ENCODE results near the gene IL31RA. TPM values are rescaled to one million over a fixed set of nuclear protein-coding genes. Genes with fewer than 3 reads are reported as not detected.
A peak's percentile ranks its signal among the peaks of the same experiment; 100 is the strongest.

The IL31RA gene
- total RNA-seq, 4 donors from 2014 or later = 0.30 to 3.1 (median 1.3) TPM

DNA sequence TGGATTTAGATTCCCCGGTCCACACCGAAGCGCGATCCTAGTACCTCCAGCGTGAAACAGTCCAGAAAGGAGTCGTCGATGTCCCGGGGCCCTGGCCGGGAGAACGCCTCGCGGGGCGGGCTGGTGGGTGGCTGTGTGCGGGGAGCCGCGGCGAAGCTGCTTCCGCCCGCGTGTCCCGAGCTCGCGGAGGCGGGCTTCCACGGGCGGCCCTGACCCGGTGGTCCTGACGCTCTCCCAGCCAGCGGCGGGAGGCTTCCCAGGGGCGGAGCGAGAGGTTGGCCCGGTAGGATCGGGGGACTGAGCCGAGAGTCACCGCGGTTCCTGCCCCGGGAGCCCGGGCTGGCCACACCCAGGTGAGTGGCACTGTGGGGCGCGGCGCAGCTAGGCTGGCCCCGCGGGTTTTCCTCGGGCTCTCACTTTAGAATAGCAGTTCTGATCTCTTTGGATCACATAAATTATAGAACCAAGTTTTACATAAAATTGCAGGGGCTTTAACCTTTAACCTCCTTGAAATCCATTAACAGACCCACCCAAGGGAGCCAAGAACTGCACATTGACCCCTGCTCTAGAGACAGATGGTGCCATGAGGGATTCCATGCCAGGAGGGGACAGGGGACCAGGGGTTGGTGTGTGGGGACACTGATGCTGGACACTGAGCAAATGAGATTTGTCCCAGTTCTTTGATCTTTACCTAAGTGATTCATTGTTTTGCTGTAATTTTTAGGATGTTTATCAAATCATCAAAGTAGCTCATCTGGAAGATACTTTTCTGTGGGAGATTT is 29.2 kb upstream of the IL31RA start:
- DNase-seq (ENCODE audit: low spot score in 2 of 2) = no peak
- intact Hi-C loops (cut with DNase I; ENCODE audit: low total_unique reads) = no loop called here
- 15 to 17% methylated on average over 30 to 45 of the region's 45 CpGs for WGBS, 2 donors
- TF ChIP-seq POLR2A (IDR thresholded peaks at IDR 0.05) = no peak
- TF ChIP-seq, protein P1, sequence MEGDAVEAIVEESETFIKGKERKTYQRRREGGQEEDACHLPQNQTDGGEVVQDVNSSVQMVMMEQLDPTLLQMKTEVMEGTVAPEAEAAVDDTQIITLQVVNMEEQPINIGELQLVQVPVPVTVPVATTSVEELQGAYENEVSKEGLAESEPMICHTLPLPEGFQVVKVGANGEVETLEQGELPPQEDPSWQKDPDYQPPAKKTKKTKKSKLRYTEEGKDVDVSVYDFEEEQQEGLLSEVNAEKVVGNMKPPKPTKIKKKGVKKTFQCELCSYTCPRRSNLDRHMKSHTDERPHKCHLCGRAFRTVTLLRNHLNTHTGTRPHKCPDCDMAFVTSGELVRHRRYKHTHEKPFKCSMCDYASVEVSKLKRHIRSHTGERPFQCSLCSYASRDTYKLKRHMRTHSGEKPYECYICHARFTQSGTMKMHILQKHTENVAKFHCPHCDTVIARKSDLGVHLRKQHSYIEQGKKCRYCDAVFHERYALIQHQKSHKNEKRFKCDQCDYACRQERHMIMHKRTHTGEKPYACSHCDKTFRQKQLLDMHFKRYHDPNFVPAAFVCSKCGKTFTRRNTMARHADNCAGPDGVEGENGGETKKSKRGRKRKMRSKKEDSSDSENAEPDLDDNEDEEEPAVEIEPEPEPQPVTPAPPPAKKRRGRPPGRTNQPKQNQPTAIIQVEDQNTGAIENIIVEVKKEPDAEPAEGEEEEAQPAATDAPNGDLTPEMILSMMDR (IDR thresholded peaks at IDR 0.05) = no peak
- H3K4me3 ChIP-seq (ENCODE audit: low read depth, poor library complexity, severe bottlenecking) = peak overlapping the region; percentile 3

DNA sequence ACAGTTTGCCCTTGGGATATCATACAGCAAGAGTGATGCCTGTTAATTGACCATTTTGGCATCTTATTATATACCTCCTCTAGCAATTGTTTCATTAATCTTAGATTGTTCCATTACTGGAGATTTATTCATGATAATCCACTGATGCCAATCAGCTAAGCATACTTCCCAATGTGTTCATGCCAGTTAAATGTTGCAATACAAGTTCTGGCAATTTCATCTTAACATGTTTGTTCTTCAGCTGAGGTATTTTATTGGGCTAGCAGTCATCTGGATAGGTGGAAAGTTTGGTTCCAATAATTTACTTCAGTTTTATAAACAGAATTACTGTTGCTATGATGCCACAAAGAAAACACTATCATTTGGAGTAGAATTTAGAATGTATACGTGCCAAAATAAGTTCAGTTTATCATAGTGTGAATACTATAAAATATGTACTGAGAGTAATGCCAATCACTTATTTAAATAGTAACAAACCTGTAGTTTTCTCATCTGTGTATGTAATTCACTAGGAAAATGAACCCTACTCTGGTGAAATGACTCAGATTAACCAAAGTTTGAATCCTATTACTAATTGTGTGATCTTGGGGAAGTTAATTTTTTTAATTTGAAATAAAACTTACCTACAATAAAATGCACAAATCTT is 27.9 kb upstream of the IL31RA start:
- no peak for TF ChIP-seq POLR2A (IDR thresholded peaks at IDR 0.05)
- TF ChIP-seq, protein P1 (IDR thresholded peaks at IDR 0.05) = no peak
- 42 to 45% methylated on average over 1 of the region's 1 CpG for WGBS, 2 donors
- intact Hi-C loops (cut with DNase I; ENCODE audit: low total_unique reads) = no loop called here
- DNase-seq (ENCODE audit: low spot score in 2 of 2) = no peak
- H3K4me3 ChIP-seq (ENCODE audit: low read depth, poor library complexity, severe bottlenecking) = no peak overlapping the region

DNA sequence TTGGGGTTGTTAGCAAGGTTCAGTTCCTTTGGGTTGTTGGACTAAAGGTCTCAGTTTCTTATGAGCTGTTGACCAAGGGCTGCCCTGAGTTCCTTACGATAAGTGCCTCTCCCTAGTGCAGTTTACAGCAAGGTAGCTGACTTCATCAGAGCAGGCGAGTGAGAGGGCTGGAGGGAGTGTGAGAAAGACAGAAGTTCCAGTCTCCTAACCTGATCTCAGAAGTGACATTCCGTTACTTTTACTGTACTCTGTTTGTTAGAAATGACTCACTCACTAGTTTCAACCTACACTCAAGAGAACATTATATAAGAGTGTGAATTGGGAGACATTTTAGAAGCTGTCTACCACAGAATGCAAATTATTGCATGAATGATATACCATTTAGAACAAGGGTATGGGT is 21.2 kb upstream of the IL31RA start:
- intact Hi-C loops (cut with DNase I; ENCODE audit: low total_unique reads) = no loop called here
- H3K4me3 ChIP-seq (ENCODE audit: low read depth, poor library complexity, severe bottlenecking) = no peak overlapping the region
- 88 to 94% methylated on average over 3 of the region's 3 CpGs for WGBS, 2 donors
- TF ChIP-seq POLR2A (IDR thresholded peaks at IDR 0.05) = no peak
- TF ChIP-seq, protein P1 (IDR thresholded peaks at IDR 0.05) = no peak
- no peak for DNase-seq (ENCODE audit: low spot score in 2 of 2)

DNA sequence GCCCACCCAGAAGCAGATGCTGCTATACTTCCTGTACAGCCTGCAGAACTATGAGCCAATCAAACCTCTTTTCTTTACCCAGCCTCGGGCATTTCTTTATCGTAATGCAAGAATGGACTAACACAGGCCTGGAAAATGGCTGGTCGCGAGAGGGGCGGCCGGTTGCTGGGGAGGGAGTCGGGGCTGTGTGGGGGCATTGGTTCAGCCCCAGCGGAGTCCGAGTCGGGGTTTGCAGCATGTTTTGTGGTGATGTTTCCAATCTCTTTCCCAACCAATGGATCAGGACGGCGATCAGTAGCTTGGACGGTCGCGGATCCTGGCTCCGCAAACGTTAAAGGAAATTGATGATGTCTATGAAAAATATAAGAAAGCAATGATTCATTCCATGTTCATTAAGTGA is 18.7 kb upstream of the IL31RA start:
- intact Hi-C loops (cut with DNase I; ENCODE audit: low total_unique reads) = no loop called here
- 96% methylated on average over 17 of the region's 17 CpGs for WGBS, 2 donors
- H3K4me3 ChIP-seq (ENCODE audit: low read depth, poor library complexity, severe bottlenecking) = no peak overlapping the region
- TF ChIP-seq POLR2A (IDR thresholded peaks at IDR 0.05) = no peak
- TF ChIP-seq, protein P1 (IDR thresholded peaks at IDR 0.05) = no peak
- DNase-seq (ENCODE audit: low spot score in 2 of 2) = no peak

DNA sequence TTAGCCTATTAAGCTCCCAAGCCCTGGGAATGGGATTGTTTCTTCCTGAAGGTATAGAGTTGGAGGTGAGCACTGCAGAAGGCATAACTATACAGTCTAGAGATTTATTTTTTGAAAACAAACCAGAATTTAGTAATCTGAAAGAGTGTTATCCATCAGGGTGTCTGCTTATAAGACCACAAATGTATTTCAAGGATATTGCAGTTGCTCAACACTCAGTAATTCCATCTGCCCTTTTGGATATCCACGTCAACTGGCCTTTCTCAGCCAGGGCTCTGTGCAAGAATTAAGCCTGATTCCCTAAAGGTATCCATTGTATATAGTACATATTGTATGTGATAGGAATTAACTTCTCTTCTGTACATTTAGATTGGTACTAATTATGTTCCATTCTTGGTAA is 15.0 kb upstream of the IL31RA start:
- intact Hi-C loops (cut with DNase I; ENCODE audit: low total_unique reads) = no loop called here

More for the DNA sequence above, 15.0 kb upstream of the IL31RA start:
- TF ChIP-seq, protein P1 (IDR thresholded peaks at IDR 0.05) = no peak
- no peak for TF ChIP-seq POLR2A (IDR thresholded peaks at IDR 0.05)
- no peak for DNase-seq (ENCODE audit: low spot score in 2 of 2)
- WGBS, 2 donors = 83 to 86% methylated on average over 1 of the region's 1 CpG
- no peak overlapping the region for H3K4me3 ChIP-seq (ENCODE audit: low read depth, poor library complexity, severe bottlenecking)

Measured in lower leg skin (tissue), 4 donors.